GDM1 (cell line): Measurements from ENCODE around the gene DPYSL4.
"Not testable (repeated sequence)": the region's sequence is repeated elsewhere in the genome, so short reads cannot be mapped to it uniquely, and the experiment has no call there.

Source experiments
- DNase-seq: peaks from one replicate; lab custom pipeline; 2025; lab: John Stamatoyannopoulos, UW

DPYSL4 gene

GRCh38 chr10:132149917-132150316, 36.8 kb upstream of the DPYSL4 start:
- no peak for DNase-seq

DNA sequence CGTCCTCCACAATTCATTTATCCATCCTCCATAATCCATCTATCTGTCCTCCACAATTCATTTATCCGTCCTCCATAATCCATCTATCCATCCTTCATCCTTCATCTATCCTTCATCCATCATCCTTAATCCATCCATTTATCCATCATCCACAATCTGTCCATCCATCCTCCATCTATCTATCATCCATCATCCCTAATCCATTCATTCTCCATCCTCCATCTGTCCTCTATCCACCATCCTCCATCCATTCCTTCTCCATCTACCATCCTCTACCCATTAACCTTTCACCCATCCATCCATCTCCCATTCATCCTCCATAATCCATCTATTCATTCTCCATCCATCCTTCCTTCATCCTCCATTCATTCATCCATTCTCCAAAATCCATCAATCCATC, 36.0 kb upstream of the DPYSL4 start:
- no peak for DNase-seq

GRCh38 chr10:132151286-132151950, 35.3 kb upstream of the DPYSL4 start:
- DNase-seq, result no peak

GRCh38 chr10:132151951-132152505, 34.7 kb upstream of the DPYSL4 start:
- no peak for DNase-seq

- DNase-seq, result no peak
Observed at GRCh38 chr10:132152896-132153580, 33.7 kb upstream of the DPYSL4 start.

- no peak for DNase-seq
Observed at GRCh38 chr10:132153616-132154217, 33.0 kb upstream of the DPYSL4 start.

GRCh38 chr10:132154440-132154839, 32.3 kb upstream of the DPYSL4 start:
- no peak for DNase-seq

- DNase-seq, result no peak
Observed at GRCh38 chr10:132154931-132155330, 31.8 kb upstream of the DPYSL4 start.

GRCh38 chr10:132155723-132156381, 30.9 kb upstream of the DPYSL4 start:
- DNase-seq, result no peak

DNA sequence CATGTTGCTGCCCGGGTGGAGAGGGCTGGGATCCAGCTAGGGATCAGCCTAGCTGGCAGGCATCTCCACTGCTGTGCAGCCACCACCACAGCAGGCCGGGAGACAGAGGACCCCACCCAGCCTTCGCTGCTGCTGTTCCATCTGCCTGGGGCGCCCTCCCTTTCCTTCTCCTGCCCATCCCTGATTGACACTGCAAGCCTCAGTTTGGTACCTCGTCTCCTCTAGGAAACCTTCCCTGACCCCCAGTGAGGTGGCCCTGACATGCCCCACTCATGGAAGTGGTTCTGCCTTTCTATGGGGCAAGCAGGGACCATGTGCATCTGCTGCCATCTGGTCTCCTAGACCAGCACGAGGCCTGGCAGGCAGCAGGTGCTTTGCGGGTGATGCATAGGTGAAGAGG, 30.4 kb upstream of the DPYSL4 start:
- no peak for DNase-seq

DNA sequence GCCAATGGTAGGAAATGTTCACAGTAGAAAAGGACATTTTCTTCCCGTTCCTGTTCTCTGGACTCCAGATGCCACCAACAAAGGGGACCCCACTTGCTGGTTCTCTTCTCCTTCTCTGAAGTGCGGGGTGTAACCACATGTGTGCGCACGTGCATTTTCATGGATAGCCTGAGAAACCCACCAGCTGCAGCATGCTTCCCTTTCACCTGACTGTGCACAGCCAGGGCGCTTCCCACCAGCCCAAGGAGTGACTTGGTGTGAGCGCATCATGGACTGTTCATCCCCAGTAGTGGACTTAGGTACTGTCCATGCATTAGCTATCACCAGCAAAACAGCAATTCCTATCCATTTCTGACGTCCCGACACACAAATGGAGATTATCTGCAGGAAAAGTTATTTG, 29.6 kb upstream of the DPYSL4 start:
- DNase-seq, result no peak

DNA sequence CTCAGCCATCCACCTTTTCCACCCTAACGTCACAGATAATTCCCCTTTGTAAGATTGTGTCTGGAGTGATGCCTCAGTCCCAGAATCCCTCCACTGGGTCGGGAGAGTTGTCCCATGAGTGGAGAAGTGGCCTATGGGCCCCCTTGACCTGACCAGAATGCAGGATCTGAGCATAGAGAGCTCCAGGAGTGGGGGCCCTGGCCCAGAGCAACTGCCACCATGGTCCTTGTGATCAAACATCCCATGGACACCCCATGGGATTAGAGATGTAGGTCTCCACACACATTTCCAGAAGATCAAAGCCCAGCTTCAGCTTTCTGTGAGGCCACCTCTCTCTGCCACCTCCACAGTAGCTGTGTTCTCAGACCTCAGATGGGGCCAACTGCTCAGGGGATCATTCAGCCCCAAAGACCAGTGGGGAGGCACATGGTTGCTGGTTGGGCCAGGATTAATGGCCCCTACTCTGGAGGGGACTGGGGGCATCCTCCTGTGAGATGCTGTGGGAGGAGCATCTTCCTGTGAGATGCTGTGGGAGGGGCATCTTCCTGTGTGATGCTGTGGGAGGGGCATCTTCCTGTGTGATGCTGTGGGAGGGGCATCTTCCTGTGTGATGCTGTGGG, 28.5 kb upstream of the DPYSL4 start:
- DNase-seq, result no peak

- no peak for DNase-seq
Observed at GRCh38 chr10:132158823-132159222, 27.9 kb upstream of the DPYSL4 start.

- DNase-seq, result not testable (repeated sequence)
Observed at GRCh38 chr10:132159302-132160230, 27.2 kb upstream of the DPYSL4 start.

DNA sequence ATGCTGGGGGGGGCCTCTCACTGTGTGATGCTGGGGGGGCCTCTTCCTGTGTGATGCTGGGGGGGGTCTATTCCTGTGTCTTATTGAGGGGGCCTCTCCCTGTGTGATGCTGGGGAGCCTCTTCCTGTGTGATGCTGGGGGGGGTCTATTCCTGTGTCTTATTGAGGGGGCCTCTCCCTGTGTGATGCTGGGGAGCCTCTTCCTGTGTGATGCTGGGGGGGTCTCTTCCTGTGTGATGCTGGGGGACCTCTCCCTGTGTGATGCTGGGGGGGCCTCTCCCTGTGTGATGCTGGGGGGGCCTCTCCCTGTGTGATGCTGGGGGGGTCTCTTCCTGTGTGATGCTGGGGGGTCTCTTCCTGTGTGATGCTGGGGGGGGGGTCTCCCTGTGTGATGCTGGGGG, 26.5 kb upstream of the DPYSL4 start:
- DNase-seq, result not testable (repeated sequence)

- DNase-seq, result not testable (repeated sequence)
Observed at GRCh38 chr10:132160834-132161622, 25.7 kb upstream of the DPYSL4 start.

DNA sequence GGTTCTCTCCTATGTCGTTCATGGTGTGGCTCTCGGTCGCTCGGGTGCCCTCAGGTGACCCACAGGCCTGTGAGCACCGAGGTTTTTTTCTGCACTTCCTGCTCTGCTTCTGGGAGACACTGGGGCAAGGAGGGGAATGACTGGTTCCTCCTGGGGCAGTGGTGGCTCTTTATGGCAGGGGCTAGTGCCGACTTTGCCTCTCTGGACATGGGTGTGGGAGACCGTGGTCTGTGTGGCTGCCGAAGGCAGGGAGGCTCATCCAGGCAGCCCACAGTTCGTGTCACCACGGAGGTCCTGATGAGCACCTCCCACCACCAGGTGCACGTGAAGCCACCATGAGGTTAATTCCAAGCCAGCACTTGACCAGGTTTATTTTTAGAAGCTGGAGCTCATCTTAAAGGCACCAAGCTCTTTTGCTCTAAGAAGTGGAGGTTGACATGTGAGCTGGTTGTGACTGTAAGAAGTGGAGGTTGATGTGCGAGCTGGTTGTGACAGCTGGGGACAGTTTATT, 24.7 kb upstream of the DPYSL4 start:
- DNase-seq, result no peak

DNA sequence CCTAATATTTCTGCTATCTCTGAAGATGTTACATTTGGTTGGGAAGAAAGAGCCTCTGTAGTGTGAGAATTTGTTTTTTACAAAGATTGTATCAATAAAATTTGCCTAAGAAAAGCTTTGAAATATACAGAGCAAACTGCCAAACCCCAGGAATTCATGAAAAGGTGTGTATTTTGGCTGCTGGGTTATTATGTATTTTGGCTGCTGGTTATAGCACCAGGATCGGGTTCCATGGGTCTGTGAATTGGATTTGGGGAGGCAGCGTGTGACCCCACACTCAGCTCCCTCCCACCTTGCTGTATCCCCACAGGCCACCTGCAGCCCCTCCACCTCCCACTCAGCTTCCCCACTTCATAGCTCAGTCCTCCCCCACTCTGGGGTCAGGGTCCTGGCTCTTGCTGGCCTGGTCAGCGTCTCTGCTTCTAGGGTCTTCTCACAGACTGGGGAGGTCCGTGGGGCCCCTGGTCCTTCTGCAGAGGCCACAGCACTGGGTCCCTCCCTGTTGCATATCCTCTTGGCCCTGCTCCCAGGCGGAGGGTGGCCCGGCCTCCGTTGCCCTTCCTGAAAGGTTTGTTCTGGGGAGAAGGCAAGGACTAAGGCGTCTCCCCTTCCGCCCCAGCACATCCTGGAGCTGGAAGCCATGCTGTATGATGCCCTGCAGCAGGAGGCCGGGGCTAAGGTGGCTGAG, 24.0 kb upstream of the DPYSL4 start:
- DNase-seq, result no peak

DNA sequence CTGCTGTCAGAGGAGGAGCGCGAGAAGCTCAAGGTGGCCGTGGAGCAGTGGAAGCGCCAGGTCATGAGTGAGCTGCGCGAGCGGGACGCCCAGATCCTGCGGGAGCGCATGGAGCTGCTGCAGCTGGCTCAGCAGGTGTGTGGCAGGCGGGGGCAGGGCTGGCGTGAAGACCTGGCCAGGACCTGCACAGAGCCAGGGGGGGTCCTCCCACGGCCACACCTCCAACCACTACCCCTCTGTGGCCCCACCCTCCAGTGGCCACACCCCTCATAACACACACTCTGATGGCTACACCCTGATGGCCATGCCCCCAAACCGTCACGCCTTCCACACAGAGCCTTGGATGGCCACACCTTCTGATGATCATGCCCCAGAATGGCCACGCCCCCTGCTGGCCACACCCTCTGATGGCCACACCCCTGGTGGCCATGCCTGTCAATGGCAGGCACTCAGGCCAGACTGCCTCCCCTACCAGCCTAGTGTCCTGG, 23.4 kb upstream of the DPYSL4 start:
- DNase-seq, result no peak
